ENCODE data around the gene PREX1.

PREX1 gene

DNA sequence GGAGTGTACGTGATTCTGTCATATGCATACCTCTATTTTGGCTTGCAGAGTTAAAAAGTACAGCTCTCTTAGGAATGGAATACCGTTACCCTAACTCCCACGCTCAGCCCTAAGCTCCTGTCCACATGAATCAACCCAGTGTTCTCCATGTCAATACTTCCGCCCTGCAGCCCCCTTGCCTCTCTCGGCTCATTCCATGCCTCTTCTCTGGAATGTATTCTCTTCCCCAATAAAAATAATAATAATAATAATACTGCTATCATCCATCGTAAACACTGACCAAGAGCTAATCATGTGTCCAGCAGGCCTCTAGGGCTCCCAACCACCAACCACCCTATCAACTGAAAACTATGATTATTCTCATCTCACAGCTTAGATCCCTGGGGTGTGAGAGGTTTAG is 100.6 kb downstream of the PREX1 start:
- H3K4me3 ChIP-seq (ENCODE audit: low read length), result no peak overlapping the region

DNA sequence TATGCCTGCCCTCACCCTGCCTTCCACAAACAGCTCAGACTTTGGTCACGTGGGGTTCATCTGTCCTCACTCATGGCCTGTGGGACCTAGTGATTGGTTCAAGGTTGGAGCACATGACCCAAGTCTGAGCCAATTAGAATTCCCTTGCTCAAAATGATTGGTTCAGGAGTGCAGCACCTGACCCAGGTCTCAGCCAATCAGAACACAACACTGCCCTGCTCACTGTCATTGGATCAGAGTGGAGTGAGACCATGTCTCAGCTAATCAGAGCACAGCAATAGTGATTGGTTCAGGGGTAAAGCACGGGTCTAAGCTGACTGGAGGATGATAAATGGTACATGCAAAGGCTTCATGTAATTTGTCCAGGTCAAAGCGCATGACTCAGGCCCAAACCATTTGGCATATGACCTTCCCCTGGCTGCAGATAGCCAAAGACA is 102.2 kb downstream of the PREX1 start:
- no peak for TF ChIP-seq ZNF274 (IDR thresholded peaks at IDR 0.05; ENCODE audit: low read depth, low read length)
- H3K4me3 ChIP-seq (ENCODE audit: low read length), result no peak overlapping the region

More for the DNA sequence above, 100.6 kb downstream of the PREX1 start:
- no peak for TF ChIP-seq ZNF274 (IDR thresholded peaks at IDR 0.05; ENCODE audit: low read depth, low read length)

DNA sequence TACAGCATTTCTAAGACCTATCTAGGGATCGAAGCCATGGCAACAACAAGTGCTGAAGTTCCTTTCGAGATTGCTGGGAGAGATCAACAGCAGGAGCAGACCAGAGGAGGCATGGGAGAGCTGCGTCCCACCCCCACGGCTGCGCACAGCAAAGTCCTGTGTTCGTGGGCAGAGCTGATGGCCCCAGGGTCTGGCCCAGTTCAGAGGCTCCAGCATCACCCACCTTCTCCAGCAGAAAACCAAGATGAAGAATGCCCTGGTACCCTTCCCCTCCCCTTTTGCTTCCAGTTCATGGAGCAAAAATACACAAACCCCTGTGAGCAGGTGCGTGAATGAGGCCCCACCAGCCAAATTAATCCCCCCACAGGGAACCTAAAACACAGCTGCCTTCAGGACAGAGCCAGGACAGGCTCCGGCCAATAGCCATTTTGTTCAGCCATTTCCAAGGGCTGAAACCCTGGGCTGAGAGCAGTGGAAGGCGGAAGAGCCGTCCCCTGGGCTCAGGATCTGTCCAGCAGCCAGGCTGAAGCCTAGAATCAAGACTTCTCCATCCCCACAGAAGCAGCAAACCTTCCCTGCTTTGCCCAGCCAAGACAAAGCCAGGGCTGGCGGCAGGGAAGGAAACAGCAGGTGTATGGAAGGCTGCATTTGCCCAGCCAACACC is 102.8 kb downstream of the PREX1 start:
- no peak for TF ChIP-seq ZNF274 (IDR thresholded peaks at IDR 0.05; ENCODE audit: low read depth, low read length)
- H3K4me3 ChIP-seq (ENCODE audit: low read length), result no peak overlapping the region

GRCh38 chr20:48724382-48724781 is 103.4 kb downstream of the PREX1 start:
- TF ChIP-seq ZNF274 (IDR thresholded peaks at IDR 0.05; ENCODE audit: low read depth, low read length), result no peak

DNA sequence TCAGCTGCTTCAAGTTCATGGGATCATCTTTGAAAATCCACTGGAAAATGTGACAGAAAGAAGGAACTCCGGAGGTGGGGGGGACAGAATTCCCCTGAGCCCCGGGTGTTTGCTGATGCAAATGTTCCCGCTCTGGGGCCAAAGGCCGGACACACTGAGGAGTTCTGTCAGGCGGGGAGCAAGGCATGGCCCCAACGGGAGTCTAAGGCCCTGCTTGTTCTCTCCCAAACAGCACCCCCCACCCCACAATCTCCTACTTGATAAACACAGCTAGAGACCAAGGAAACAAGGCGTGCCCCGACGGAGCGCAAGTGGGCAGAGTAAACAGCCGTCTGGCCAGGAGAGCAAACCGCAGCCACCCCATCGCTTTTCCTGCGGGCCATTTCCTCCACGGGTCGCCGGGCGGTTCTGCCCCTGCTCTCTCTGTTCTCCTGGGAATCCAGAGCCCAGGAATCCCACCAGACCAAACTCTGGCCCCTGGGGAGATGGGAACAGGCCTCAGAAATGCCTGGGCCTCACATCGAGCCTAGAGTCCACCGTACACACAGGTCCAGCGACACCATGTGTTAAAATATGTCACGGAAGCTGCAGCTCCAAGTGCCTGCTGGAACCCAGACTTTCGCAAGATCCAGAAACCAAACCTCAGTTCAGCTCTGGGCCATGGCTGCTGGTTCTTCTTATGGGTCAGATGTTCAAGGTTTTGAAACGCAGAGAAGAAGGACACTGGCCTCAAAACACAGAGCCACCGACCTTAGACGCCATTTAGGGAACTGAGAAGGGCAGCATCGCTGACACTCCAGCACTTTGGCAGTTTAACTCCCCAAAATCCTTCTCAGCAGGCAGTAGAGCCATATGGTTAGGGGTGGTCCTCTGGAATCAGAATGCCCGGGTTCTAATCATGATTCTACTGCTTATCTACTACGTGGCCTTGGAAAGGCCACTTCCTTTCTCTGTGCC is 104.2 kb downstream of the PREX1 start:
- no peak overlapping the region for H3K4me3 ChIP-seq (ENCODE audit: low read length)
- TF ChIP-seq ZNF274 (IDR thresholded peaks at IDR 0.05; ENCODE audit: low read depth, low read length), result no peak

More at GRCh38 chr20:48724382-48724781, 103.4 kb downstream of the PREX1 start:
- H3K4me3 ChIP-seq (ENCODE audit: low read length), result no peak overlapping the region

GRCh38 chr20:48722737-48723191 is 105.0 kb downstream of the PREX1 start:
- TF ChIP-seq ZNF274 (IDR thresholded peaks at IDR 0.05; ENCODE audit: low read depth, low read length), result no peak
- H3K4me3 ChIP-seq (ENCODE audit: low read length), result no peak overlapping the region; the same call in 1 of the 2 replicates

DNA sequence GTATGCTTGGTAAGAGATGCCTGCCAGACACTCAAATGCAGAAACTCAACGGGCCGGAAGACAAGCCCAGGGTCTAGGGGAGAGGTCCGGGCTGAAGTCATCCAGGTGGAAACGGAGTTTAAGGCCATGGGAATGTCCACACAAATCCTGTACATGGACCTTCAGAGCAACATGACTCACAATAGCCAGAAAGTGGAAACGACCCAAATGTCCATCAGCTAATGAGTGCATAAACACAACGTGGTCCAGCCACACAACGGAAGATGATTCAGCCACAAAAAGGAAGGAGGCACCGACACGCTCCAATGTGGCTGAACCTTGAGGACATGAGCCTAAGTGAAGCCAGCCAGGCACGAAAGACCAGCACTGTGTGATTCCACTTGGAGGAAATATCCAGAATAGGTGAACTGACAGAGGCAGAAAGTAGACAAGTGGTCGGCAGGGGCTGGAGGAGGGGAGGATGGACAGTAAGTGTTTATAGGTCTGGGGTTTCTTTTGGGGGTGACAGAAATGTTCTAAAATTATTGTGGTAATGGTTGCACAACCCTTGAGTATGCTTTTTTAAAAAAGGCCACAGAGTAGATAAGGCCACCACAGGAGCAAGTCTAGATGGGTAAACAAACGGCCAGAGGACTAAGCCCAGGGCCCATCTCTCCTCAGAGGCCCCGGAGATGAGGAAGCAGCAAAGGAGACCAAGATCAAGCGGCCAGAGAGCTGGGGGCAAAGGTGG is 105.6 kb downstream of the PREX1 start:
- no peak overlapping the region; the same call in 1 of the 2 replicates for H3K4me3 ChIP-seq (ENCODE audit: low read length)
- no peak for TF ChIP-seq ZNF274 (IDR thresholded peaks at IDR 0.05; ENCODE audit: low read depth, low read length)

GRCh38 chr20:48721324-48722001 is 106.3 kb downstream of the PREX1 start:
- no peak overlapping the region; the same call in 1 of the 2 replicates for H3K4me3 ChIP-seq (ENCODE audit: low read length)
- no peak for TF ChIP-seq ZNF274 (IDR thresholded peaks at IDR 0.05; ENCODE audit: low read depth, low read length)

GRCh38 chr20:48720256-48720985 is 107.4 kb downstream of the PREX1 start:
- TF ChIP-seq ZNF274 (IDR thresholded peaks at IDR 0.05; ENCODE audit: low read depth, low read length), result no peak
- no peak overlapping the region for H3K4me3 ChIP-seq (ENCODE audit: low read length)

- no peak for TF ChIP-seq ZNF274 (IDR thresholded peaks at IDR 0.05; ENCODE audit: low read depth, low read length)
- no peak overlapping the region for H3K4me3 ChIP-seq (ENCODE audit: low read length)
Measured at GRCh38 chr20:48719598-48720255, 108.1 kb downstream of the PREX1 start.

DNA sequence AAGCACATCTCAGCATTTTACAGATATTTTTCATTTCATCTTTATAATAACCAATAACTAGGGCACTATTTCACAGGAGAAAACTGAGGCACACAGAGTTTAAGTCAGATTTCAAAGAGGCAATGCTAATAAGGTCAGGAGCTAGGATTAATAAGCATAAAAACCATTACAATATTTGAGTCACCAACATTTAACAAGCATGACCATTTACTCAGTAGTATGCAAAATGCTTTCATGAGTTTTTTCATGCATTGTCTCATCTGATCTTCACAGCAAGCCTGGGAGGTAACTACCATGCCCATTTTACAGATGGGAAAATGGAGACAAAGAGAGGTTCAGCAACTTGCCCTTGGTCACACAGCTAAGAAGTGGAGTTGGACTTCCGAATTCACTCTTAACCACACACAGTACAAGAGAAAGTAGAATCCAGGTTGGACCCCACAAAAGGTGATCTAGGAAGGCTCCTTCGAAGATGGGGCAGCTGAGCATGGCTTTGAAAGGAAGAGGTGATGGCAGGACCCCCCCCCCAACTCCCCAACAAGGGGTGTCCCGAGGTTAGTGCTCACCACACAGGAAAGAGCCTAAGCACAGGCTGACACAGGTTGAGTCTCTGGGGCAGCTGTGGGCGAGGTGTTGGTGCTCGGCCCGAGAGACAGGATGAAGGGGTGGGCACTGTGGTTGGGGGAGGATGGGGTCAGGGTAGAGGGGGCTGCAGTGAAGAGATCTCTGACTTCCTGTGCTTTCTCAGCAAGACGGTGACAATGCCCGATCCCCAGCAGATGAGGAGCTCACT is 108.8 kb downstream of the PREX1 start:
- no peak for TF ChIP-seq ZNF274 (IDR thresholded peaks at IDR 0.05; ENCODE audit: low read depth, low read length)
- no peak overlapping the region; the same call in 1 of the 2 replicates for H3K4me3 ChIP-seq (ENCODE audit: low read length)

Data from GM08714 (cell line).